ENCODE data around the gene PADI3.

Gene PADI3

DNA sequence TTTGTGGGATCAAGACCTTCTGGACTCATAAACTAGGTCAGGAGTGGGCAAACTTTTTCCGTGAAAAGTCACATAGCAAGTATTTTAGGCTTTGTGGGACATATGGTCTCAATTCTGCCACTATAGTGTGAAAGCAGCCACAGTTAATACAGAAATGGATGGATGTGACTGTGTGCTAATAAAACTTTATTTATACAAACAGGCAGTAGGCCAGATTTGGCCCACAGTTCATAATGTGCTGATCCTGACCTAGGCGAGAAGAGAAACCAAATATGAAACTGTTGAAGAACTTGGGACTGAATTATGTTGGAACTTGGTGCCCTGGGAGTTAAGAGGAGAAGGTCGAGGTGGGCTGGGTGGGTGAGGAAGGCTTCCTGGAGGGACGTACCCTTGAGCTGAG, 17.1 kb downstream of the PADI3 start:
- no peaks in the 10 kb centered on the region for H3K79me2 ChIP-seq (ENCODE audit: insufficient read depth, low read depth)
- H3K4me1 ChIP-seq (ENCODE audit: low read depth, poor library complexity, severe bottlenecking), result no peaks in the 10 kb centered on the region
- no peak overlapping the region for H3K9ac ChIP-seq
- H3K4me3 ChIP-seq (IDR thresholded peaks at IDR 0.05; ENCODE audit: insufficient read depth, low read depth, low read length), result no peak overlapping the region
- no peak overlapping the region for H3K4me2 ChIP-seq
- TF ChIP-seq, protein P1, sequence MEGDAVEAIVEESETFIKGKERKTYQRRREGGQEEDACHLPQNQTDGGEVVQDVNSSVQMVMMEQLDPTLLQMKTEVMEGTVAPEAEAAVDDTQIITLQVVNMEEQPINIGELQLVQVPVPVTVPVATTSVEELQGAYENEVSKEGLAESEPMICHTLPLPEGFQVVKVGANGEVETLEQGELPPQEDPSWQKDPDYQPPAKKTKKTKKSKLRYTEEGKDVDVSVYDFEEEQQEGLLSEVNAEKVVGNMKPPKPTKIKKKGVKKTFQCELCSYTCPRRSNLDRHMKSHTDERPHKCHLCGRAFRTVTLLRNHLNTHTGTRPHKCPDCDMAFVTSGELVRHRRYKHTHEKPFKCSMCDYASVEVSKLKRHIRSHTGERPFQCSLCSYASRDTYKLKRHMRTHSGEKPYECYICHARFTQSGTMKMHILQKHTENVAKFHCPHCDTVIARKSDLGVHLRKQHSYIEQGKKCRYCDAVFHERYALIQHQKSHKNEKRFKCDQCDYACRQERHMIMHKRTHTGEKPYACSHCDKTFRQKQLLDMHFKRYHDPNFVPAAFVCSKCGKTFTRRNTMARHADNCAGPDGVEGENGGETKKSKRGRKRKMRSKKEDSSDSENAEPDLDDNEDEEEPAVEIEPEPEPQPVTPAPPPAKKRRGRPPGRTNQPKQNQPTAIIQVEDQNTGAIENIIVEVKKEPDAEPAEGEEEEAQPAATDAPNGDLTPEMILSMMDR (conservative IDR thresholded peaks at IDR 0.05; ENCODE audit: low read depth, low read length), result no peak
- H3K27me3 ChIP-seq (ENCODE audit: insufficient read depth, low read depth), result peaks cover 24% of the 10 kb centered on the region; the same call in 1 of the 2 replicates
- H4K20me1 ChIP-seq (ENCODE audit: insufficient read depth), result no peaks in the 10 kb centered on the region
- no peak overlapping the region for H3K27ac ChIP-seq
- no peaks in the 10 kb centered on the region for H3K36me3 ChIP-seq (ENCODE audit: insufficient read depth)
- no peak overlapping the region for H2AFZ ChIP-seq (ENCODE audit: low read depth)

DNA sequence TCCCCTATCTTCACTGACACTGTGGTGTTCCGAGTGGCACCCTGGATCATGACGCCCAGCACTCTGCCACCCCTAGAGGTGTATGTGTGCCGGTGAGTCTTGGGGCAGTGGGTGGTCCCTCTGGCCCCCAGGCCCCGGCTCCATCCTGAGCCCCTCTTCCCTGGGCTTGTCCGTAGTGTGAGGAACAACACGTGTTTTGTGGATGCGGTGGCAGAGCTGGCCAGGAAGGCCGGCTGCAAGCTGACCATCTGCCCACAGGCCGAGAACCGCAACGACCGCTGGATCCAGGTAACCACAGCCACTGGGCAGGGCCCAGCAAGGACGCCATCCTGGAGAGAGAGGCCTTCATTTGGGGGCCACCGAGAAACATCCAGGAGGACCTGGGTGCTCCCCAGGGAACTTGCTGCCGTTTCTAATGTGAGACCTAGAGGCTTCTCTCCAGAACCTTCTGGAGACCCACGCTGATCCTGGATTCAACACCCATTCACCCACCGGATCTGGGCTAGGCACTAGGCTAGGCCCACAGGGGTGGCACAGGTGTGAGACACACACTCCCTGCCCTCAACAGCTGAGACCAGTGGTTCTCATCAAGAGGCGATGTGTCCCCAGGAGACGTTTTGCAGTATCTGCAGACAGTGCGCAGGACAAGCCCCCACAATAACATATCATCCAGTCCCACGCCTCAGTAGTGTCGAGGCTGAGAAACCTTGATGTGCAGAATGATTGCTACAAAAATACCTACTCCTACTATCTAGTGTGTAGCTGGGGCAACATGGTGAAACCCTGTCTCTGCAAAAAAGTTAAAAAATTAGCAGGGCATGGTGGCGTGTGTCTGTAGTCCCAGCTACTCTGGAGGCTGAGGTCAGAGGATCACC, 22.2 kb downstream of the PADI3 start:
- no peak overlapping the region for H3K9ac ChIP-seq
- TF ChIP-seq, protein P1 (conservative IDR thresholded peaks at IDR 0.05; ENCODE audit: low read depth, low read length), result no peak
- no peaks in the 10 kb centered on the region for H4K20me1 ChIP-seq (ENCODE audit: insufficient read depth)
- H3K4me2 ChIP-seq, result no peak overlapping the region
- no peak overlapping the region for H2AFZ ChIP-seq (ENCODE audit: low read depth)
- H3K4me3 ChIP-seq (IDR thresholded peaks at IDR 0.05; ENCODE audit: insufficient read depth, low read depth, low read length), result no peak overlapping the region
- no peaks in the 10 kb centered on the region for H3K4me1 ChIP-seq (ENCODE audit: low read depth, poor library complexity, severe bottlenecking)
- no peaks in the 10 kb centered on the region for H3K79me2 ChIP-seq (ENCODE audit: insufficient read depth, low read depth)
- no peaks in the 10 kb centered on the region for H3K36me3 ChIP-seq (ENCODE audit: insufficient read depth)
- peaks cover 19% of the 10 kb centered on the region for H3K27me3 ChIP-seq (ENCODE audit: insufficient read depth, low read depth)
- H3K27ac ChIP-seq, result no peak overlapping the region

DNA sequence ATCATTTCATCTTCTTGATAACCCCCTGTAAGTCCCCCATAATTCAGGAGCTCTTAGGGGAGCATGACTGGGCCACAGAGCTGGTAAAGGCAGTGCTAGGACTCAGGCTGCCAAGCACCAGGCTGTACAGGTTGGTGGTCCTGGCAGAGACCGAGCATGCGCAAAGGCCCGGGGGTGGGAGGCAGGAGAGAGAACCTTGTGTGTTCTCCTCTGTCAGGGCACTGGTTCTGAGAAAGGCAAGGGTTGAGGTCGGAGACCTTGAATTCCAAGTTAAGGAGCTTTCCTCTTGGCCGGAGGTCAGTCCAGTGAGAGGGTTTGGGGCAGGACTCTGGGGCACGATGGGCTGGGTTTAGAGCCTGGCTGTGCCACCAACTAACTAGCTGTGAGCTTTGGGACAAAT, 23.2 kb downstream of the PADI3 start:
- Histone ChIP-seq H3K27ac (no peak overlapping the region), H3K4me3 (IDR thresholded peaks at IDR 0.05; ENCODE audit: insufficient read depth, low read depth, low read length) (no peak overlapping the region), H3K27me3 (ENCODE audit: insufficient read depth, low read depth) (peaks cover 23% of the 10 kb centered on the region), H4K20me1 (ENCODE audit: insufficient read depth) (no peaks in the 10 kb centered on the region), H3K4me2 (no peak overlapping the region), H3K4me1 (ENCODE audit: low read depth, poor library complexity, severe bottlenecking) (no peaks in the 10 kb centered on the region), H3K36me3 (ENCODE audit: insufficient read depth) (no peaks in the 10 kb centered on the region), H3K79me2 (ENCODE audit: insufficient read depth, low read depth) (no peaks in the 10 kb centered on the region), H3K9ac (no peak overlapping the region), H2AFZ (ENCODE audit: low read depth) (no peak overlapping the region)
- TF ChIP-seq, protein P1 (conservative IDR thresholded peaks at IDR 0.05; ENCODE audit: low read depth, low read length), result no peak

DNA sequence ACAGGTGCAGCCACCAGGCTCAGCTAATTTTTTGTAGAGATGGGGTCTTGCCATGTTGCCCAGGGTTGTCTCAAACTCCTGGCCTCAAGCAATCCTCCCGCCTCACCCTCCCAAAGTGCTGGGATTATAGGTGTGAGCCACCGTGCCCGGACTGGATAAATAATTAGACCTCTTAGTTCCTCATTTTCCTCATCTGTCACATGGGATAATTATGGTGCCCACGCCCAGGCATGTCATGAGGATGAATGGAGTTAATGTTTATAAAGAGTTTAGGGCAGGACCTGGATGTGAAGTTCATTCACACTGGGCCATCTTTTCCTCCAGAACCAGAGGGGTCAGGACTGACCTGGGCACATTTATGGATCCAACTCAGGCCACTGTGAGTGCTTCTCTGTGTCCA, 23.7 kb downstream of the PADI3 start:
- Histone ChIP-seq H3K79me2 (ENCODE audit: insufficient read depth, low read depth) (no peaks in the 10 kb centered on the region), H3K9ac (no peak overlapping the region), H3K36me3 (ENCODE audit: insufficient read depth) (no peaks in the 10 kb centered on the region), H3K4me3 (IDR thresholded peaks at IDR 0.05; ENCODE audit: insufficient read depth, low read depth, low read length) (no peak overlapping the region), H2AFZ (ENCODE audit: low read depth) (no peak overlapping the region), H3K27me3 (ENCODE audit: insufficient read depth, low read depth) (peaks cover 25% of the 10 kb centered on the region), H4K20me1 (ENCODE audit: insufficient read depth) (no peaks in the 10 kb centered on the region), H3K4me2 (no peak overlapping the region), H3K4me1 (ENCODE audit: low read depth, poor library complexity, severe bottlenecking) (no peaks in the 10 kb centered on the region), H3K27ac (no peak overlapping the region)
- TF ChIP-seq, protein P1 (conservative IDR thresholded peaks at IDR 0.05; ENCODE audit: low read depth, low read length), result no peak
